ENCODE results near the gene ZFP62. TPM values are rescaled to one million over a fixed set of nuclear protein-coding genes. Genes with fewer than 3 reads are reported as not detected.

ZFP62 gene
- total and polyA plus RNA-seq, 2 of the 8 experiments (the other 6 are each of a cell fraction or from before 2014, with no cell fraction given), result 9.3 to 38.5 TPM

- TF ChIP-seq CHD7 (IDR thresholded peaks at IDR 0.05; ENCODE audit: insufficient replicate concordance, low read length), result no peak
- peak; percentile 82 for TF ChIP-seq SP1 (IDR thresholded peaks at IDR 0.05; ENCODE audit: low read depth, low read length)
- no peak for TF ChIP-seq TEAD4 (IDR thresholded peaks at IDR 0.05; ENCODE audit: low read depth, low read length)
- peak; percentile 15; the same call in 1 of the 2 replicates for TF ChIP-seq SUZ12 (IDR thresholded peaks at IDR 0.05; ENCODE audit: low read length)
- peak; percentile 23 for TF ChIP-seq BACH1 (IDR thresholded peaks at IDR 0.05; ENCODE audit: low read length)
- no peak for TF ChIP-seq HDAC6 (IDR thresholded peaks at IDR 0.05; ENCODE audit: low read depth, low read length)
- peak; percentile 58 to 71; a peak in 2 of 4 replicates for TF ChIP-seq SIN3A (conservative IDR thresholded peaks at IDR 0.05 in 1 of 2, IDR thresholded peaks at IDR 0.05 in 1 of 2; ENCODE audit: low read depth in 1 of 2, low read length in 2 of 2)
- peak; percentile 35 to 59; a peak in 2 of 3 replicates for TF ChIP-seq POLR2A (IDR thresholded peaks at IDR 0.05; ENCODE audit: control extremely low read depth in 1 of 2, low read depth in 2 of 2, low read length in 2 of 2)
- peak; percentile 51 for TF ChIP-seq TAF7 (optimal IDR thresholded peaks at IDR 0.05; ENCODE audit: borderline replicate concordance, low read depth, low read length)
- no peak for TF ChIP-seq RXRA (IDR thresholded peaks at IDR 0.05; ENCODE audit: insufficient read depth, low read depth, low read length)
Observed at GRCh38 chr5:180860887-180861822, at the start of gene ZFP62 (continued).

Measured in H1 (cell line).